GM18520 (cell line): Measurements from ENCODE around the gene COQ9.

ENCODE experiments used
- ATAC-seq: cut with Tn5 transposase; IDR thresholded peaks from one replicate; pipeline ENCODE4 v1.9.1; 2021; ENCODE audit not compliant: unreplicated experiment

Gene COQ9

DNA sequence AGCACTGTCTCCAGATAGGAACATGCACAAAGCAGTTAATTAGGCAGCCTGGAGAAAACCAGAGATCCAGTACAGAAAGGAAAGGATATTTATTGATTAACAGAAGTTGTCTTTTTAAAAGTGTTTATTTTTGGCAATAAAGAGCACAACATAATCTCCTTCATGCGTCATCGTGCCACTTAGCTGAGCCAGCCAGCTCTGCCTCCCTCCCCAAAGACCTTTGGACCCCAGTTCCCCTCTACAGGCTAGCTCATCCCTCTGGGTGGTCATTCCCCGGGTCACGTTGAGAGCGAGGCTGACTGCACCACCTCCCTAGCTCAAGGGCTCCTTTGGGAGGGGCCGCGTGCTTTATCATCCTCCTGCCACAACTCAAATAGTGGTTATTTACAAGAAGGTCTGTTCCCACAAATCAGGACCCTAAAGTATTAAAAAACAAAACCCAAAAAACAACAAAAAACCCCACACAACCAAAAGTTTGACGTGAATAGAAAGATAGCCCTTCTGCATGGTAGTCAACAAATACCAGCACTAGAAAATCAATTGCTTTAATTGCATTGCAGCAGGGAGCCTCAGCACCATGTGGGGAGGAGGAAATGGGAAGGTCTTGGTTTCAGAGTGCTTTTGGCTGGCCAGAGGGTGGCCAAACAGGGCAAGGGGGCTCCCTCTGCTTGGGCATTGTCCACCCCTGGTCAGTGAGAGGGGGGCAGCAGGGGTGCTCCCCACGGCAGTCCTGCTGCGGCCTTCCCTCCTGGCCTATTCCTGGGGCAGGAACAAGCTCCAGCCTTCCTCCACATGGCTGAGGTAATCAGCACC lies 24.8 kb downstream of the COQ9 start:
- ATAC-seq, result no peak

DNA sequence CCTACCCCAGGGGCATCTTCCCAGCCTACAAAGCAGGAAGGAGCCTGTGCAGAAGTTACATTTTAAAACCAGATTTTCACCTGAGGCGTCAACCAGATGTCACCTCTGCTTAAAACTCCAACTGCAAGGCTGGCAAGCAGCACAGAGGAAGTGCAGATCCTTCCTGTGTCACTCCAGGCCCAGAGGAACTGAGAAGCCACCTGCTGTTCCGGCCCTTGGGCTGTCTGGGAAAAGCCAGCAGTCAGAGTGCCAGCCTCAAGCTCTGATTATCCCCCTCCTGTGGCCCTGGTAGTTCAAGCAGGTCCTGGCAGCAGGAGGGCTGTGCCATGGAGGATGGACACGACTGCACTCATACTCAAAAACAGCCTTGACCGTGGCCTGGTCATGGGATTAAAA lies 25.4 kb downstream of the COQ9 start:
- ATAC-seq, result no peak

DNA sequence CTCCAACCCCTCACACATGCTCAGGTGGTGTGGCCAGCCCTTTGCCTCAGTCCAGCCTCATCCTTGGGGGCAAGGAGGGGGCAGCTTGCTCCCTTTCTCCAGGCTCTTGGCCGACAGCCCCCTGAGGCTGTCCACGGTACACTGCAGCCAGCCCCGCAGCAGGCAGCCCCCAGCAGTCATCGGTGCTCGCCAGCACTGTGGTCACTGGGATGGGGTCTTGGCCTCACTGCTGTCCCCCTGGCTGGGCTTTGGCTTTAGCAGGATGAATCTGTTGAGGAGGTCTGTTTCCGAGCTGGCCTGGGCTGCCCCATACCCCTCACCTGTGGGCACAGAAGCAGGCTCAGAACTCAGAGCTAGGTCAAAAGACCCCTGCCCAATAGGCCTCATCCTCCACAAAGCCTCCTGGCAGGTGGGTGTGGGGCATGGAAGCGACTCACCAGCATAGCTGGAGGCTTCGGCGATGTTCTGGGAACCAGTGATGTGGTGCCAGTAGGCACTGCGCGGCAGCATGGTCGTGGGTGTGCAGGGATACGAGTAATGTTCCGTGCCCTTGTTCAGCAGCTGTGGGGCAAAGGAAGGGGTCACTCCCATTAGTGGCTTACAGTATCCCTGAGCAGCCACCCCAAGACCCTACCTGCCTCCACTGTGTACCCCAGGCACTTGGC lies 26.0 kb downstream of the COQ9 start:
- ATAC-seq, result no peak

DNA sequence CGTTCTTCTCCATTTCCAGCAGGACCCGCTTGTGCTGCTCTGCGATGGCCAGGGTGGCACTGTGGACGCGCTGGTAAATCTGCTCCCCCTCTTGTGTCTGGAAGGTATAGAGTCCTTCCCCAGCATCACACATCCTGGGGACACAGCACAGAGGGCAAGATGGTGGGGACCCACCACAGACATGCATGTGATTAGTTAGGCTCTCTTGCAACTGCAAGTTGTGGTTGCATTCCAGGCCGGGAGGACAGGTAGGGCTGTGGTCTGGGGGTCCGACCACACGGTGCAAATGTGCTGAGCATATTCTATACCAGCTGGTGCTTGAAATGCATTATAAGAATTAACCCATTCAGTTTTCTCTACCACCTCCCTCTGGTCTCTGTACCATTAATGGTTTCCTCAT lies 26.6 kb downstream of the COQ9 start:
- no peak for ATAC-seq

DNA sequence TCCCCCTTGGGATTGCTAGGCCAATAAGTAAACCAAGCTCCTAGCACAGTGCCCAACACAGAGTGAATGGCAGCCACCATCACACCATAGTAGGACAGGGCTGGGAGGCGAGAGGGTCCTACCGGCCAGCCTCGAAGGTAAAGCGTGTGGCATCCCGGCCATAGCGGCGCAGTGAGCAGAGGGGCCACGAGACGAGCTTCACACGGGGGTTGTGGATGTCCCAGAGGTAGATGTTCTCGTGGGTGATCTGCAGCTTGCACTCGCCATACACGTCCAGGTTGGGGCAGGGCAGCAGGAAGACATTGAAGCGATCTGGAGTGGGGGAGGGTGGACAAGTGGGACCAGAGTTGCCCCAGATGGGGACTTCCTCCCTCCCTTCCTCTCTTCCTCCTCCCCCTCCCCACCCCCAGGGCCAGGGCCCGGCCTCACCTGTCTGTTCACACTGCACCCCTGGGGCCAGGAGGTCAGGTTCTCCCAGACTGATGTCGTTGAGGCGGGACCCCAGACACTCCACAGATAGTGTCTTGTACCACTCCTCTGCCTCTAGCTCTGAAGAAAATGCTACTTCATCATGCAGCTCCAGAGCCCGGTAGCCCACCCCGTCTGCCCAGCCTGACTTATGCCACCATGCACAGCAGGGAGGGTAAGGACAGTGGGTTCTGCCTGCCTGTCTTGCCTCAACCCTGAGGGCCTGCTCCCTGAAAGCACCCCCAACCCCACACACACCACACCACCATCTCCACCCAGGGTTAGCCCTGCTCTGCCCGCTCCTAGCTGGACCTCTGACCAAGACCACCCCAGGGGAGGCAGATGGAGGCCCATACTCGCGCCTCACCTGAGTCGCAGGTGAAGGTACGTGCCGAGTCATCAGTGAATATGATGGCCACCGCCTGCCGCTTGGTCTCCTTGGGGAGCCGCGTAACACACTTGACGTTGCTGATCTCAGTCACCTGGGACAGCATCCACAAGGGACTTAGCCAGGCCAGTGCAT lies 27.7 kb downstream of the COQ9 start:
- no peak for ATAC-seq

DNA sequence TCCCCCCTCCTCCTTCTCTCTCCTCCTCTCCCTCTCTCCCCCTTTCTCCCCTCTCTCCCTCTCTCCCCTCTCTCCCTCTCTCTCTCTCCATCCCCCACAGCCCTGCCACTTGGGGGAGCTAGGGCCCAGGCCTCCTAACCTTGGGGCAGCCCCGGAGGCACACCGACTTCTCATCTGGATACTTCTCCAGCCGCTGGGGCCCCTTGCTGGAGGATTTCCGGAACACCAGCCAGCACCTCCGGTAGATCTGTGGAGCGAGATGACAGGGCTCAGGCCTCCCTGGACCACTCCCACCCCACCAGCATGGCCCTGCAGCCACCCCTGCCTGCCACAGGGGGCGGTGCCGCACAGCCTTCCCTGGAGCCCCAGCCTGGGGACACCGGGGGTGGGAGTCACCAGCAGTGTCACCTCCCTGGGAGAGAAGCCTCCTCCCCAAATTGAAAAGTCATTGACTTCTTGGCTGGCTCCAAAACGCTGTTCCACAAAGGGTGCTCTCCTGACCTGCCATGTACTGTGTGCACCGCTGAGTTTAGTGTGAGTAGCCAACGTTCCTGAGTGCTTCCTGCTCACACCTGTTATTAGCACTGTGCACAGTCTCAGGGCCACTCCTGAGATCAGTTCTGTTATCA lies 28.5 kb downstream of the COQ9 start:
- ATAC-seq, result peak; percentile 69

DNA sequence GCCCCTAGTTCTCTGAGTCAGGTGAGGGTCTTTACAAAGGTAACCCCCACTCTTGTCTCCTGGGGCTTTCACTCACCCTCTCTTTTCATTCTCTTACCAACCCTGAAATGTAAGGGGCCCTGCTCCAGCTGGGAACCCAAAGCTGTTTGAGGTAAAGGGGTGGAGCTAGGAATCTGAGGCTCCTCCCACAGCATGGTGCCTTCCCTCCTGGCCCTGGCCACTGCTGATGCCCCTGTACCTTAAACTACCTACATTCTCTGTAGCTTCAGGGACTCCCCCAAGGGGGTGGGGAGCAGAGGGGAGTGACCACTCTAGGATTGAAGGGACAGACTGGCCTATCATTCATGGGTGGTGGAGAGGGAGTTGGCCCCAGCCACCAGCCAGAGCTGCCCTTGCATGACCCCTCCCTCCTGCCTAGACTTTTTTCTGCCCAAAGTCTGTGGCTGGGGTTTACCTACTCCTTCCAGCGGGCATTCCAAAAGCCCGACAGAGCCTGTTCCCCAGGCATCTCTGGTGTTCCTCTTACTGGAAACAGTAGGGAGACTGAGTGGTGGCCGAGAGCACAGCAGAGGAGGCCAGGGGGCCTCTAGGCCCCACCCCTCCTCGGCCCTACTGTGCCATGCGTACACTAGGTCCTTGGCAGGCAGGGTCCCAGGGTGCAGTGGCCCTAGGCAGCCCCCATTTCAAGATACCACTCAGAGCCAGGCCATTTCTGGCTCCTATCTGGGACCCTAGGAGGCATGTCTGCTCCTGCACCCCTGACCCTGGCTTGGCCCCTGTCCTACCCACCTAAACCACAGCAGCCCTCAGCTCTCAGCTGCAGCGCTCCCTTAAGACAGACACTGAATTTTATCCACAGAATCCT lies 29.5 kb downstream of the COQ9 start:
- no peak for ATAC-seq

DNA sequence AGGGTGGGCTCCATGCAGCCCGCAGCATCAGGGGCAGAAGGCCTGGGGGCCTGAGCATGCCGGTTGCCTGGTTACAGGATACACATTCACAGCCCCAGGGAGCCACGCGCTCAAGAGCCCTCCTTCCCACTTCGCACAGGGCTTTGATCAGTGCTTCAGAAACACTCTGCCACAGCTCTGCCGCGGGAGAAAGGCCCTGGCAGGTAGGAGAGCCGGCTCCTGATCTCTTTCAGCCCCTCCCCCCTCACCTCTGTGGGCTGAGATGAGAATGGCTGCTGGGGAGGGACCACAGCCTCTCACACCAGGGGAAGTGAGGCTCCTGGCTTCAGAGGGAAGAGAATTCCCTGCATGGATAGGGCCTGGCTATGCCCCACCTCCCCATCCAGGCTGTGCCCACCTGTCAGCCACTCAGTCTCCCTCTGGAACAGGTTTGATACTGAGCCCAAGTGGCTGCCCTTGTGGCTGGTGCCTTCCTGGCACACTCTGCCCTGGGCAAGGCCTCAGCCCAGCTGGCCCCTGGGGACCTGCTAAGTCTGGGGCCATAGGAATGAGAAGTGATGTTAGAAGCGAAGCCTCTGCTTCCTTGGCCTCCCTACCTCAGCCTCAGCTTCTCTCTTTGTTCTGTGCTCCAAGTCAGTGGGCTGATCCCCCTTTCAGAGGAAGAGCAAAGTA lies 30.4 kb downstream of the COQ9 start:
- no peak for ATAC-seq

DNA sequence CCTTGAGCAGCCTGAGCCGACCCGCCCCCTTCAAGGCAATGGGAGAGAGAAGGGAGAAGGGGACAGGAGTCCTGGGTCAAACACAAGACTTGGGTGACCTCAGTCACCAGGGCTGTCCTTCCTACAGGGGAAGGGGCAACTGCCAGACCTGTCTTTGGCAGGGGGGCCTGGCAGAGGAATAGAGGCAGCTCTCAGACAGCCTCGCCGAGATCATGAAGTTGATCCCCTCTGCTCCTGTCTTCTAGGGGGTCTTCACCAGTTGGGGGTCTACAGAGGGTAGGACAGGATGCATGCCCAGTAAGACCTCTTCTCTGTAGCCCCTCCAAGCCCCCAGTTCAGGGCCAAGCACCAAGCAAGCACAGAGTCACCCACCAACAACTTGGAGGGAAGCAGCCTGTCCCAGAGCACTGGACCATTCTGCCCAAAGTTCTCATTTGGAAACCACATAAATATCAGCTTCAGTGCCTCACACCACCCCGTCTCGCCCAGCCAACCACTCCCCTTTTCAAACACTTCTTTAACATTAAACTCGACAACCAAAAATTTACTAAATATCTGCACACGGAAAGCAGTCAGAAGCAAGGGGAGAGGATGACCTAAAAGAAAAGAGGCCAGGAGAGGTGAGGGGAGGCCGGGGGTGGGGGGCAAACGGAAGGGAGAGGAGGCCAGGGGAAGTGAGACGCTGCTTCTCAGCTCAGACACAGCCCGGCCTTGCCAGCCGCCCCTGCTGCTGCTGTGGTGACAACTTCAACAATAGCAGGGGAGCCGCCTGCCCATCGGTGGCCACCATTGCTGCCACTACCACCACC lies 31.3 kb downstream of the COQ9 start:
- no peak for ATAC-seq

DNA sequence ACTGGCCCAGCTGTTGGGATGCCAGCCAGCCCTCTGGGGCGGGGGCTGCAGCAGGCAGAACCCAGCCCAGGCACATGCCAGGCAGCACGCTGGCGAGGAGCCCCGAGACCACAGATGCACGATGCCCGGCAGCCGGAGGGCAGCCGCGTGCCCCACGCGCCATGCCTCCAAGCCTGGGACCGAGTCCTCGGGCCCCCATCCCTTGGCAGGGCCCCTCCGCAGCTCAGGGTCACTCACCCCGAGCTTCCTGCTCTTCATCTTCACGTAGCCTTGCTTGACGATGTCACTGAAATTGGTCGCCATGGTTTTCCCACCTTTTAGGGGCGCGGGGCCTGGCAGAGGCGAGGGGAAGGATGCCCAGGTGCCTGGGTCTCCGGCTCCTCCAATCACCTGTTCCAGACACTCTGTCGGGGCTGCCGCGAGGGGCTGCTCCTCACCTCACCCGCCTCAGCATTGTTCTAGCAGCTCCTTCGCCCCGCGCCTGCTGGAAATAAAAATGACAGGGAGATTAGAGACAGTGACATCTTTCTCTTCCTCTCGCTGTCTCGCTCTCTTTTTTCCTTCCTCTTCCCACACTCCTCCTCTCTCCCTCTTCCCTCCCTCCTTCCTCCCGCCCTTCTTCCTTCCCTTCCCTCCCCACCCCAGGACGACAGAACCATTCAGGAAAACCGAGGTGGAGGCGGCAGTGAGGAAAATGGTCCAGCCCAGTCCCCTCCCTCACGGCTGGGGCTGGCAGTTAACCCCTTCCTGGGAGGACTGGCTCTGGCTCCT lies 32.1 kb downstream of the COQ9 start:
- no peak for ATAC-seq

DNA sequence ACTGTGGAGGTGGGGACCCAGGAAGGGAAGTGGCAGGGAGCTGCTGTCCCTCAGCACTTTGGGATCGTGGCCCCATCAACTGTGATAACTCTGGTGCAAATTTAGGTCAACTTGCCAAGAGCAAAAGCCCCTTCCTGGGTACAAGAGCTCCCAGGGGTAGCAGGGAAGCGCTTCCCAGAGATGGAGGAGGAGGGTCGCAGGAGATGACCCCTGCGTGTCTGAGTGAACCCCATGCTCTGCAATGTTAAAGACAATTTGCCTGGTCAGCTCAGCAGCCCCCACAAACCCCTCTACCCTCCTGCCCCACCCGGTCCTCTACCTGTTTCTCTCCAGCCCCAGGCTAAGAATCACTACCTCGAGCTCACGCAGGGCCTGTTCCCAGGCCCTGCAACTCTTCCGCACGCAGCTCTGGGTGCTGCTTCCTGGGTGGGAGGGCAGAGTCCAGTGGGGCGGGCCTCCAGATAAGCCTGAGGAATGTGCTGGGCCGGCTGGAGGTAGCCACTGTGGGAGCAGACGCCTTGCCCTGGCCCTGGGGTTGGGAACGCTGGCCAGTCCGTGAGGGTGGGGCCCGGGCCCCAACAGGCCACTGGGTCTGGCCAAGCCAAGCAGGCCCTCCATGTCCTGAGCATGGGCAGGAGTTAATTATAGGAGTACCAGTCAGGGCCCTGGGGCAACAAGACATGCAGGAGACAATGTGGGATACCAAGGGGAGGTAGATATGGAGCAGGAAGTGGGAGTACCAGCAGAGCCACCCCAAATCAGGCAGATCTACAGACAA lies 32.9 kb downstream of the COQ9 start:
- ATAC-seq, result no peak

DNA sequence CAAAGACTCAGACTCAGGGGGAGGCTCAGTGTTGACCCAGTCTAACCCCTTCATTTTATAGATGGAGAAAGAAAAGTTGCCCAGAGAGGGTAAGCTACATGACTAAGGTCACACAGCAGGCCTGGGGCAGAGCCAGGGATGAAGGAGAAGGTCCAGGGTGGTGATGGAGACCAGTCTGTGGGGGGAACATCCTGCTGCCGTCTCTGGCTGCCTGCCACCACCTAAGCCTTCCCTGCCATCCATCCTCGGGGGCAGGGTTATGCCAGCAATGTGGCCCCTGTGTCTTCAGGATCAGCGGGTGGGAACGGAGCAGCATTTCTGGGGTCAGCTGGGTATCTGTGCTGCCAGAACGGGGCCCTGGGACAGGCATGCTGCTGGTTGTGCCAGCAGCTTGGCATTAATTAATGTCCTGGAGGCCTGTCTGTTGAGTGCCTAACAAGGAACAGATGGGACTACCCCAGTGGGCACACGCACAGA lies 33.5 kb downstream of the COQ9 start:
- ATAC-seq, result no peak

DNA sequence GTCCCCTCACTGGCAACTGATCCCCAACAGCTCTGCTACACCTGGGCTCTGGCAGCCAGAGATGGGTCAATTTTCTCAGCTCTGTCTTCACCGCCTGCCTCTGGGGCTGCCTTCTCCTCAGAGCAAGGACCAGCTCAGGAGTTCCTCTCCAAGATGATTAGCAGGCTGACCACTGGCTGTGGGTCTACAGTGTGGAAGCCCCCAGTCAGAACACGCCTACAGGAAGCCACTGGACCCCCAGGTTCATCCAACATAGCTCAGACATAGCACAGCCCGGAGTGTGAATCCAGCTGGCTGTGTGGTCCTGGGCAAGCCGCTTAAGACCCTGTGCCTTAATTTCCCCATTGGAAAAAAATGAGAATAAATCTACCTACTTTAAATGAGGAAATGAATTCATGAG lies 34.1 kb downstream of the COQ9 start:
- no peak for ATAC-seq

DNA sequence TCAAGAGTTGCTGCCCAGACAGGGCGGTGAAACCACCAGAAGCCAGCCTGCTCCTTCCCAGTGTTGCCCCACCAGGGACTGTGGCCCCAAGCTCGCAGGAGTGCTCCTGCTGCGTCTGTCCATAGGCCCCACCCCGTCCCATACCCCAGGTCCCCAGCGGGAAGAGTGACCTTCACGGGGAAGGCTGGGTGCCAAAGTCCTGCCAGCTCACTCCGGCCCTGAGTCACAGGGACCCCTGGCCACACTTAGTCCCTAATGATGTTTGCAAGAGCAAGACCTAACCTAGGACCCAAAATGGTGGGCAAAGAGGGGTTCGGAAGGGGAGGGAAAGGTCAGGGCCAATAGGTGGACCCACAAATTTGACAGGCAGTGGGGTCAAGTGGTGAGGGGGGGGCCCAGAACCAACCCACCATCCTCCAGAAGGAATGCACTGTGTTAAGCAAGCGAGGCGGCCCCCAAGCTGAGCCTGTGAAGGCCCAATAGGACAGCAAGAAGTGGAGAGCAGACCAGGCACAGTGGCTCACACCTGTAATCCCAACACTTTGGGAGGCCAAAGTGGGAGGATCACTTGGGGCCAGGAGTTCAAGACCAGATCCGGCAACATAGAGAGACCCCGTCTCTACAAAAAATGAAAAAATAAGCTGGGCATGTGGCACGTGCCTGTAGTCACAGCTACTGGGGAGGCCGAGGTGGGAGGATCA lies 35.7 kb downstream of the COQ9 start:
- ATAC-seq, result no peak

DNA sequence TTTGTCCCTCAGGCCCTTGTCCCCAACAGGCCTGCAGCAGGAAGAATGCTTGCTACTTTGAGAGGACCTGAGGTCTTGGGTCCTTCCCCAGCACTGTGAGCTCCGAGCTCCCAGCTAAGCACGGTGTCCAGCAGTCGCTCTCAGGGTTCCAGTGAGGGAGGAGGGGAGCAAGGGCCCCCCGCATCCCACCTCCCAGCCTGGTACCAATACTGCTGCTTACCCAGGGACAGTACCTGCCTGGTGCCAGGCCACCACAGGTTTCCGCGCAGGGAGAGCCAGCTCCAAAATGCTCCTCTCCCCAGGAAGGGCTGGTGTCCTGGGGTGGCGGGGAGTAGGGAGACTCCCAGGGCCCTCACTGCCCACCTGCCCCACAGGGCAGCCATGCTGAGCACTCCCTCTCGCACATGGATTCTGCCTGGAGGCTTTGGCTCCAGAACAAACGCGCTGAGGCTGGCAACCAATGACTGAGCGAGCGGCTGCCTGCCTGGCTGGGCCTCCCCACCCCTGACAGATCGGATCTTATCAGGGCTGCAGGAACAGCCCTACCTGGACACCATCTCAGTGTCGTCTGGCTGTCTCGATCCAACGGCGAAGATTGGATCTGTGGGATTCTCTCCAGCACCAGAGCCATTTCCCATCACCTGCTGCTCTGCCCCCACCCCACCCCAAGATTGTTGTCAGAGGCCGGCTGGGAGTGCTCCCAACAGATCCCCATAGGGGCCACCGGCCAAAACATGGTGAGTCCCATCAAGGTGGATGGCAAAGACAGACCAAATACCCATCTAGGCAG lies 36.6 kb downstream of the COQ9 start:
- no peak for ATAC-seq
